Activated CD4-positive, alpha-beta T cell treated with anti-CD3 and anti-CD28 coated beads for 24 hours (primary cell): Measurements from ENCODE around the gene TTC39C.
"Not testable (repeated sequence)": the region's sequence is repeated elsewhere in the genome, so short reads cannot be mapped to it uniquely, and the experiment has no call there.

Experiments used
- DNase-seq, 2 donors: peaks; one replicate each; pipeline ENCODE4 v3.0.0-alpha.2; 2020; ENCODE audit warnings: low read depth in 2 of 2

TTC39C gene

GRCh38 chr18:24018299-24018886 is 3.8 kb downstream of the TTC39C start:
- no peak for DNase-seq

DNA sequence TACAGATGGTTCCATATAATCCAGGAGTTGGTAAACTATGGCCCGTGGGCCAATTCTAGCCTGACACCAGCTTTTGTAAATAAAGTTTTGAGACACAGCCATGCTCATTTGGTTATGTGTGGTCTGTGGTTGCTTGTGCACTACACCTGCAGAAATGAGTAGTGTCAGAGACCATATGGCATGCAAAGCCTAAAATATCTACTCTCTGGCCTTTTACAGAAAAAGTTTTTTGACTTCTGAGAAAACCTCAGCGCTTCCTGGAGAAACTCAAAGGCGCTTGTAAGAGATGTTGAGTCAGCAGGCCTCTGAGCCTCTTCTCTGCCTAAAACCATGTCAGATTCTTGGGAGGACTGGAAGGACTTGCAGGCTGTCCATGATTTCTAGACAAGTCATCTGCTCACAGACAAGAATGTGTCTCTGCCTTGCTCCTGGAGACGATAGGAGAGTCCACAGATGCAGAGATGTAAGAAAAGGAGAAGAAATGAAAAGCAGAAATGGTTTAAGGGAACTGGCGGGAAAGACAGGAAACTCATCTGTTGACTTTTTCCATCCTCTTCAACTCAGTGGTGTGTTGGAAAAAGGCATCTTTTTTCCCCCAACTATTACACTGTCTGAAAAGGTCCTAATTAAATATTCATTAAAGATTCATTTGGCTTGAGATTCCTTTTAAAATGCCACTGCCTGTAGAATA is 5.2 kb downstream of the TTC39C start:
- DNase-seq = no peak

DNA sequence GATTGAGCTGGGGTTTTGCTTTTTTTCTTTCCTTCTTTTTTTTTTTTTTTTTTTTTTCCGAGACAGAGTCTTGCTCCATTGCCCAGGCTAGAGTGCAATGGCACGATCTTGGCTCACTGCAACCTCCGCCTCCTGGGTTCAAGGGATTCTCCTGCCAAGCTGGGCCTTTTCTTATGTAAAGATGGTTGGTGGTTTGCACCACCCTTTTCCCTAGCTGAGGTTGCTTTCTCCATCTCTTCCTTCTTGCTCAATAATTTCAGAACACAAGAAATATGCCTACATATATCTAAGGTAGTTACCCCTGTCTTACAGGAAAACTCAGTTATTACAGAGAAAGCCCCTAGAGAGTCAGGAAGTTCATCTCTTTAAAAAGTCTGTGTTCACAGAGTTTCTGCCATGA is 7.0 kb downstream of the TTC39C start:
- DNase-seq = no peak

- no peak for DNase-seq
These were observed 7.6 kb downstream of the TTC39C start for GRCh38 chr18:24022161-24022560.

- no peak for DNase-seq
These were observed 8.7 kb downstream of the TTC39C start for GRCh38 chr18:24023185-24023814.

- DNase-seq = no peak
These were observed 9.9 kb downstream of the TTC39C start for GRCh38 chr18:24024425-24024824.

DNA sequence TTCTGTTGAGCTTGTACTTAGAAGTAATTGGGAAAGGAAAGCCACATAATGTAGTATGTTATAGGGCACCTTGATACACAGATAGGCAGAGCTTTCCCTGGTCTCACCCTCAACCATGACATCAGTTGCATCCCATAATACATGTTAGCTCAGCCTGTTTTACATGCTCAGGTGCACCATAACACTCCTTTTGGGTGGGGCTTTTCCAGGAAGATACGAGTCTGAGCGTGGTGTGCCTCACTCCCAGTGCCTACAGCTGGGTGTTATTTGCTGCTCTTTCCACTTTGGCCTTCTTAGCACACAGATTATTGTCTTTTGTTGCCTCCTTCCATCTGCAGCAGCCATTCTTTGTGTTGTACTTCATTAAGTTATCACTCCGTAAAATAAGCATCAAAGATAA is 11.9 kb downstream of the TTC39C start:
- DNase-seq = no peak

- no peak for DNase-seq
These were observed 12.7 kb downstream of the TTC39C start for GRCh38 chr18:24027156-24027827.

- not testable (repeated sequence) for DNase-seq
These were observed 14.4 kb downstream of the TTC39C start for GRCh38 chr18:24028946-24029345.

GRCh38 chr18:24031318-24031717 is 16.8 kb downstream of the TTC39C start:
- no peak for DNase-seq

- DNase-seq = no peak
These were observed 17.4 kb downstream of the TTC39C start for GRCh38 chr18:24031916-24032315.

- no peak for DNase-seq
These were observed 19.3 kb downstream of the TTC39C start for GRCh38 chr18:24033641-24034412.

DNA sequence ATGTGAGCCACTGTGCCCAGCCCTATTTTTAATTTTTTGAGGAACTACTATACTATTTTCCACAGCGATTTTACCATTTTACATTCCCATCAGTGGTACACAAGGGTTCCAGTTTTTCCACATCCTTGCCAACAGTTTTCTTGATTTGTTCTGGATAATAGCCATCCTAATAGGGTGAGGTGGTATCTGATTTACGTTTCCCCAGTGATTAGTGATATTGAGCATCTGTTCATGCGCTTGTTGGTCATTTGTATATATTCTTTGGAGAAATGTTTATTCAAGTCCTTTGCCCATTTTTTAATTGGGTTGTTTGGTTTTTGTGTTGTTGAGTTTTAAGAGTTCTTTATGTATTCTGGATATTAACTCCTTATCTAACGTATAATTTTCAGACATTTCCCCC is 20.8 kb downstream of the TTC39C start:
- DNase-seq = no peak

DNA sequence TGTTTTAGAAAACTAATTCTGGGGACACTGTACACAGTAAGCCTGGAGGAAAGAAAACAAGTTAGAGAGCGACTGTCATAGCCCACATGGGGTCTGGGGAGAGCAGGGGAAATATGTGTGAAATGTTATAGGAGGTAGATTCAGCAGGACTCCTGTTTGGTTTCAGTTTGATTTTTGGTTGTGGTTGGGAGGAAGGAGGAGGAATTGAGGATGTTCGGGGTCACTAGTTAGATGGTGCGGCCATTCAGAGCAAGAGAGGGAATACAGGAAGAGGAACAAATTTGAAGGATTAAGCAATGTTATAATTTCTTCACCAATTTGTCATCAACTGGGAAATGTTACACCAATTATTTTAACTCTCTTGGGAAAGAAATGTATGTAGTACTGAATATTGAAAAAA is 25.1 kb downstream of the TTC39C start:
- no peak for DNase-seq

- DNase-seq = no peak
These were observed 27.1 kb downstream of the TTC39C start for GRCh38 chr18:24041691-24042090.

- no peak for DNase-seq
These were observed 28.8 kb downstream of the TTC39C start for GRCh38 chr18:24043403-24043802.

GRCh38 chr18:24048261-24048660 is 33.7 kb downstream of the TTC39C start:
- no peak for DNase-seq

GRCh38 chr18:24049142-24049541 is 34.6 kb downstream of the TTC39C start:
- no peak for DNase-seq

DNA sequence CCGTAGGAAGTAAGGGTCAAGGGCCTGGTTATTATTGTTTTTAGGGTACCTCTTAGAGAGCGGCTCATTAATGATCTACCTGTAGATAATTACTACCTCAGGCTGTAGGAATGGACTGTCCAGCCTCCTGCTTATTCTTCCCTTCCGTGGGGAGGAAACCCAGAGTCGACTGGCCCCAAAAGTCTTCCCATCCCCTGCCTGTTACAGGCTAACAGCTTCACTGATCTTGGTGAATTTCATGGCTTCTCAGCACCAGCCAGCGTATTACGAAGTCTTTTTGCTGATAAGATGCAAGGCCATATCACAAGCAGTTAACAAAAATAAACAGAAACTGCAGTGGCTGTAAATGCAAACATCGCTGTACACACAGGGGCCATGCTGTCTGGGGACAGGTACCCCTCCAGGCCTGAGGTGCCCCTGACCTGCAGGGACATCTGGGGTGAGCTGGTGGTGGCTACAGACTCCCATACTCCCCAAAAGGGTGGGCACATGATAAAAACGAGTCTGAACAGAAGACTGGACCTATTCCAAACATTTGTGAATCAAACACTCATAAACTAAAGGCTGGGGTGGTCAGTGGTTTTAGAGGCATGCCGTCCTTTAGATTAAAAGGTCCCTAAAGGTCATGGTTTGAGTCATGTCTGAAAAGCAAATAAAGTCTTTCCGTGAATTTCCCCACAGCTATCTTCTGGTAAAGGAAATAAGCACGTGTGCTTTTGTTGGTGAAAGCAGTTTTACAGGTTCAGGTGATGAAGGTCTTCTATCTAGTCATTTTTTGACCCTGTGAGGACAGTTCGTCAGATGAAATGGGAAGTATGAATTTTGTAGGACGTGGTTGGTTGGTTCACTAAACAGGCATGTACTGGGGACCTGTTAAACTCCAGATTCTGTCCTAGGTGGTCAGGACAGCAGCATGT is 36.7 kb downstream of the TTC39C start:
- DNase-seq = no peak

- DNase-seq = no peak
These were observed 37.5 kb downstream of the TTC39C start for GRCh38 chr18:24052053-24052452.

- DNase-seq = no peak
These were observed 38.7 kb downstream of the TTC39C start for GRCh38 chr18:24053211-24053610.
